ENCODE data around the gene FIGN.

The FIGN gene

DNA sequence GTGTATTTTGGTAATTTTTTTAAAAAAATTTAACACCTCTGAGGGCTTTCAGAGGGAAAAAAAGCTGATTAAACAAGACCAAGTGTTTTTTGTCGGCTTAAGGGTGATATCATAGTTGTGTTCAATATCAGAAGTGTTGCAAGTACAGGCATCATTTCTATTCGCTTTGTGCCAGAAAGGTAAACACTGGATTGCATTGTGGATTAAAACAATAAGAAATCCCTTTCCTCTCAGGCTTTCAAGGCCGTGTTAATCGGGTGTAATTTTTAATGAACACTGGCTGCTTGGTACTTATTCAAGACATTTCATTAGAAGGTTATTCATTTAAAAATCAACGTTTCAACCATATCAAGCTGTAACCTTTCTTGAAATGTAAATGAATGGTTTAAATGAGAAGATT is 18.3 kb downstream of the FIGN start:
- no peaks in the 10 kb centered on the region for H3K27me3 ChIP-seq
- no peak overlapping the region; the same call in 1 of the 2 replicates for H3K4me3 ChIP-seq (ENCODE audit: low read depth, low read length)

GRCh38 chr2:163716101-163716500 is 19.7 kb downstream of the FIGN start:
- Histone ChIP-seq H3K4me3 (ENCODE audit: low read depth, low read length) (no peak overlapping the region), H3K36me3 (no peaks in the 10 kb centered on the region), H3K4me1 (no peaks in the 10 kb centered on the region), H3K27me3 (no peaks in the 10 kb centered on the region), H3K9me3 (no peaks in the 10 kb centered on the region)
- no peak for TF ChIP-seq CTCF (IDR thresholded peaks at IDR 0.05; ENCODE audit: low read depth, low read length)
- no peak for DNase-seq

More for the DNA sequence above, 18.3 kb downstream of the FIGN start:
- Histone ChIP-seq H3K9me3 (no peaks in the 10 kb centered on the region), H3K4me1 (no peaks in the 10 kb centered on the region), H3K36me3 (no peaks in the 10 kb centered on the region)
- TF ChIP-seq CTCF (IDR thresholded peaks at IDR 0.05; ENCODE audit: low read depth, low read length), result no peak
- DNase-seq, result no peak

DNA sequence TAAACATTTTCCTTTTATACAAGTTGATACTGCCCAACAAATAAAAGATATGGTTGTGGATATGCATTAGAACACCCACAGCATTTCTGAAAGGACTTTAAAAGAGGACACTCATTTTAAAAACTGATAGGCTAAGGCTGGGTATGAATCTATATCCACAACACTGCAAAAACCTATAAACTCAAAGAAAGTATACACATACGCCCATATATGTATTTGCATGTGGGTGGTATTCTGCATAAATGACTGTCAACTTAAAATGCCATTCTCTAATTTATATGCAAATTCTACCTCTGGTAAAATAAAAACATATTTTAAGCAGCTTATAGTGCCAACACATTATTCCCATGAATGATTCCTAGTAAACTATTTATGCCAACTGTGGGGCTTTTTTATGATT is 20.1 kb downstream of the FIGN start:
- Histone ChIP-seq H3K4me3 (ENCODE audit: low read depth, low read length) (no peak overlapping the region), H3K4me1 (no peaks in the 10 kb centered on the region), H3K36me3 (no peaks in the 10 kb centered on the region), H3K9me3 (no peaks in the 10 kb centered on the region), H3K27me3 (no peaks in the 10 kb centered on the region)
- DNase-seq, result no peak
- TF ChIP-seq CTCF (IDR thresholded peaks at IDR 0.05; ENCODE audit: low read depth, low read length), result no peak

- H3K9me3 ChIP-seq, result no peaks in the 10 kb centered on the region
- DNase-seq, result no peak
- TF ChIP-seq CTCF (IDR thresholded peaks at IDR 0.05; ENCODE audit: low read depth, low read length), result no peak
- H3K4me3 ChIP-seq (ENCODE audit: low read depth, low read length), result no peak overlapping the region
- H3K4me1 ChIP-seq, result no peaks in the 10 kb centered on the region
- no peaks in the 10 kb centered on the region for H3K36me3 ChIP-seq
- H3K27me3 ChIP-seq, result no peaks in the 10 kb centered on the region
Observed at GRCh38 chr2:163715199-163715598, 20.6 kb downstream of the FIGN start.

- Histone ChIP-seq H3K9me3 (no peaks in the 10 kb centered on the region), H3K4me1 (no peaks in the 10 kb centered on the region), H3K27me3 (no peaks in the 10 kb centered on the region), H3K4me3 (ENCODE audit: low read depth, low read length) (peak overlapping the region; percentile 35), H3K36me3 (no peaks in the 10 kb centered on the region)
- no peak for TF ChIP-seq CTCF (IDR thresholded peaks at IDR 0.05; ENCODE audit: low read depth, low read length)
- peak; percentile 28 for DNase-seq
Observed at GRCh38 chr2:163713534-163714311, 22.1 kb downstream of the FIGN start.

DNA sequence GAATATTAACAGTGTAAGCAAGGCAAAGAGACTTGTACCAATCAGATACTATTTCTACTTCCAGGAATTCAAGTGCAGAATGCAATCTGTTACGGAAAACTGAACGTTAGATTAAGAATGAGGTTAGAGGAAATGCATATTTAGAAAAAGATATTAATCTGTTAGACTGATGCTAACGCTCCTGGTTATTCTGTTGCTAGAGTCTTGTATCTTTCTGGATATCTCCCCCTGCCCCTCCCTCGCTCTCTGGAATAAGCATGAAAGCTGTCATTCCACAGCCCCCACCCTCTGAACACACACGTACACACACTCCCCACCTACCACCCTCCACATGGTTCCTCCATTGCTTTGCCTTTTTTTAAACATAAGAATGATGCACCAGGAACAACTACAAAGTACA is 24.1 kb downstream of the FIGN start:
- Histone ChIP-seq H3K4me1 (no peaks in the 10 kb centered on the region), H3K9me3 (no peaks in the 10 kb centered on the region), H3K27me3 (no peaks in the 10 kb centered on the region), H3K4me3 (ENCODE audit: low read depth, low read length) (no peak overlapping the region), H3K36me3 (no peaks in the 10 kb centered on the region)
- no peak for DNase-seq
- TF ChIP-seq CTCF (IDR thresholded peaks at IDR 0.05; ENCODE audit: low read depth, low read length), result no peak
